GM12891 (cell line): ENCODE measurements around the gene PLCG2.

ENCODE experiments used
- POLR2A ChIP-seq: IDR thresholded peaks from 2 replicates; pipeline ENCODE4 v1.6.1; 2011; ENCODE audit warnings: low read depth, low read length, control low read depth
- TAF1 ChIP-seq: IDR thresholded peaks from 2 replicates; pipeline ENCODE4 v1.6.1; 2011; ENCODE audit warnings: low read depth, low read length, control low read depth

- TF ChIP-seq TAF1 (no peak), POLR2A (no peak)
Measured at GRCh38 chr16:81945665-81946064, 166.6 kb downstream of the PLCG2 start.
